IMR-90 (cell line): ENCODE data around the gene ATL2.

ENCODE experiments used
- MAFK ChIP-seq: IDR thresholded peaks from 2 replicates; pipeline ENCODE4 v1.6.1; 2012; ENCODE audit warnings: low read depth, low read length, improper control_type of control experiment
- POLR2A ChIP-seq: IDR thresholded peaks from 2 replicates; pipeline ENCODE4 v1.6.1; 2012; ENCODE audit warnings: mild to moderate bottlenecking, low read depth, low read length
- RCOR1 ChIP-seq: IDR thresholded peaks from 2 replicates; pipeline ENCODE4 v1.6.1; 2012; ENCODE audit warnings: mild to moderate bottlenecking, low read length, improper control_type of control experiment; ENCODE audit not compliant: insufficient replicate concordance
- RFX5 ChIP-seq: IDR thresholded peaks from 2 replicates; pipeline ENCODE4 v1.8.0; 2012; ENCODE audit warnings: low read depth, mild to moderate bottlenecking, low read length, moderate library complexity
- TF ChIP-seq, protein P1 (sequence below): conservative IDR thresholded peaks from 2 replicates; pipeline ENCODE4 v1.5.1; 2012; ENCODE audit warnings: mild to moderate bottlenecking, low read depth, low read length, improper control_type of control experiment

DNA sequence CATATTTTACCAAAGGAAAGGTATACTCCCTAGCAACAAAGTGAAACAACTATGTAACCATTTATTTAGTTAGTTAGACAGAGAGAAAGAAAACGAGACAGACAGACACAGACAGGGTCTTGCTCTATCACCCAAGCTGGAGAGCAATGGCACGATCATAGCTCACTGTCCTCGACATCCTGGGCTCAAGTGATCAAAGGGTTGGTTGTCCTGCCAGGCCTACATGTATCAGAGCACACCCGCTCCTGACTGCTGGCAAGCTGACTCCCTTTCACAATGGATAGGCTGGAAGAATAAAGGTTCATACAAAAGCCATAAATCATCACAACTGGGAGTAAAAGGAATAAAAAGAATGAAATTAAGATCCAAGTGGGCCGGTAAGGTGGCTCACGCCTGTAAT, 53.5 kb downstream of the ATL2 start:
- TF ChIP-seq, protein P1, sequence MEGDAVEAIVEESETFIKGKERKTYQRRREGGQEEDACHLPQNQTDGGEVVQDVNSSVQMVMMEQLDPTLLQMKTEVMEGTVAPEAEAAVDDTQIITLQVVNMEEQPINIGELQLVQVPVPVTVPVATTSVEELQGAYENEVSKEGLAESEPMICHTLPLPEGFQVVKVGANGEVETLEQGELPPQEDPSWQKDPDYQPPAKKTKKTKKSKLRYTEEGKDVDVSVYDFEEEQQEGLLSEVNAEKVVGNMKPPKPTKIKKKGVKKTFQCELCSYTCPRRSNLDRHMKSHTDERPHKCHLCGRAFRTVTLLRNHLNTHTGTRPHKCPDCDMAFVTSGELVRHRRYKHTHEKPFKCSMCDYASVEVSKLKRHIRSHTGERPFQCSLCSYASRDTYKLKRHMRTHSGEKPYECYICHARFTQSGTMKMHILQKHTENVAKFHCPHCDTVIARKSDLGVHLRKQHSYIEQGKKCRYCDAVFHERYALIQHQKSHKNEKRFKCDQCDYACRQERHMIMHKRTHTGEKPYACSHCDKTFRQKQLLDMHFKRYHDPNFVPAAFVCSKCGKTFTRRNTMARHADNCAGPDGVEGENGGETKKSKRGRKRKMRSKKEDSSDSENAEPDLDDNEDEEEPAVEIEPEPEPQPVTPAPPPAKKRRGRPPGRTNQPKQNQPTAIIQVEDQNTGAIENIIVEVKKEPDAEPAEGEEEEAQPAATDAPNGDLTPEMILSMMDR, result no peak
- no peak for TF ChIP-seq POLR2A
- no peak for TF ChIP-seq RCOR1
- no peak for TF ChIP-seq RFX5
- no peak for TF ChIP-seq MAFK
